GM20000 (cell line): ENCODE data around the gene DLEC1.
A peak's percentile ranks its signal among the peaks of the same experiment; 100 is the strongest.

Experiments
- DNase-seq: peaks from one replicate; pipeline ENCODE4 v3.0.0; 2012; ENCODE audit warnings: low spot score
- CTCF ChIP-seq: IDR thresholded peaks from 2 replicates; pipeline ENCODE4 v1.5.1; 2012; ENCODE audit warnings: mild to moderate bottlenecking, control low read depth; ENCODE audit errors: extremely low read depth, missing control alignments

Gene DLEC1

GRCh38 chr3:37993067-37993455 lies 45.9 kb upstream of the DLEC1 start:
- no peak for TF ChIP-seq CTCF
- no peak for DNase-seq

GRCh38 chr3:37993460-37993819 lies 45.6 kb upstream of the DLEC1 start:
- no peak for DNase-seq
- no peak for TF ChIP-seq CTCF

- DNase-seq: peak; percentile 73
- TF ChIP-seq CTCF: no peak
Observed at GRCh38 chr3:37993820-37994638, 45.0 kb upstream of the DLEC1 start.

GRCh38 chr3:37994639-37994972 lies 44.4 kb upstream of the DLEC1 start:
- DNase-seq: no peak
- no peak for TF ChIP-seq CTCF

GRCh38 chr3:37995652-37996641 lies 43.1 kb upstream of the DLEC1 start:
- DNase-seq: no peak
- TF ChIP-seq CTCF: no peak

GRCh38 chr3:37996785-37997301 lies 42.2 kb upstream of the DLEC1 start:
- peak; percentile 80 for TF ChIP-seq CTCF
- peak; percentile 83 for DNase-seq

- TF ChIP-seq CTCF: no peak
- no peak for DNase-seq
Observed at GRCh38 chr3:37997342-37997741, 41.7 kb upstream of the DLEC1 start.
